M059J (cell line): ENCODE results near the gene GDE1. TPM values are rescaled to one million over a fixed set of nuclear protein-coding genes. Genes with fewer than 3 reads are reported as not detected.

ENCODE experiments used
- DNase-seq: peaks from one replicate; pipeline ENCODE4 v3.0.0-alpha.2; 2012; ENCODE audit warnings: low read depth
- total RNA-seq: library from RNA; depleted of rRNA; stranded (reverse); fragments of >200 nt; shearing (Covaris generic); gene quantifications from 2 replicates; pipeline ENCODE4 v1.2.3, GENCODE V29; 2014; rRNA removed

GDE1 gene
- total RNA-seq, 1 experiment from 2014 or later, result 65.7 TPM

DNA sequence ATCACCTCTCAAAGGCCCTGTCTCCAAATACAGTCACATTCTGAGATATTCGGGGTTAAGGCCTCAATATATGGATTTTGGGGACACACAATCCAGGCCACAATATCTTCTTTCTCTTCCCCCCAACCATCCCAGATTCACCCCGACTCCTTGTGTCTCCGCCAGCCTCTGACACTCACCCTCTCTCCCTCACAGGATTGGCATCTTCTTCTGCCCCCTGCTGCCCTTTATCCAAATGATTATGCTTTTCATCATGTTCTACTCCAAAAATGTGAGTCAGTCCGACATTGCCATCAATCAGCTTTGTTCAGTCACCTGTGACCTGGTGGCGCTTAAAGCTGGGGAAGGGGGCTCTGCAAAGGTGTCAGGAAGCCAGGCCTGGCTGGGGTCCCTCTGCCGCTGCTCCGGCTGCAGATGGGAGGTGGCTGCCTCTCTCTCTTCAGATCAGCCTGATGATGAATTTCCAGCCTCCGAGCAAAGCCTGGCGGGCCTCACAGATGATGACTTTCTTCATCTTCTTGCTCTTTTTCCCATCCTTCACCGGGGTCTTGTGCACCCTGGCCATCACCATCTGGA is 35.1 kb downstream of the GDE1 start:
- peak; percentile 26 for DNase-seq

DNA sequence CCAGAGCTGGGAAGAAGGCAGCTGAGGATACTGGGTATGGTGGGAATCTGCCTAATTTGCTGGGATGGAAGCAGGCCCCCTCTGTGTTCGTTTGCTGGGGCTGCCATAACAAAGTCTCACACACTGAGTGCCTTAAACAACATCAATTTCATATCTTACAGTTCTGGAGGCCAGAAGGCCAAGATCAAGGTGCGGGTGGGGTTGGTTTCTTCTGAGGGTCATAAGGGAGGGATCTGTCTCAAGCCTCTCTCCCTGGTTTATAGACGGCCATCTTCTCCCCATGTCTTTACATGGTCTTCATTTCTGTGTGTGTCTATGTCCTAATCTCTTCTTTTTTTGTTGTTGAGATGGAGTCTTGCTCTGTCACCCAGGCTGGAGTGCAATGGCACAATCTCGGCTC is 35.8 kb downstream of the GDE1 start:
- DNase-seq, result no peak

DNA sequence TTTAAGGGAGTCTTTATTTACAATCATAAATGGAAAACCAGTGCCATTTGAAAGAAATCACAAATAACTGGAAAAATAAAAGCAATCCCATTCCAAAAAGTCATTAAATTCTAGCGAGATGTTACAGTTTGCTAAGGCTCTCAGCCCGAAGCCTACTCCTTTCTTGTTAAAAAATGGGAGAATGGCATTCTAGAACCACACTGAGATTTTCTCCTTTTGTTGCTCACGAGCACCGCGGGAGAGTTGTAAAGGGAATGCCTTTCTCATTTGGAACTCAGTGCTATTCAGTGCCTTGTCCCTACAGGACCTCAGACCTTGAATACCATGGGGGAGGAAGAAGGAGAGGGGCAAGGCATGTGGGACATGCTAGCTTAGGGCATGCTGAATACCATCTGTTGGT is 36.3 kb downstream of the GDE1 start:
- no peak for DNase-seq

DNA sequence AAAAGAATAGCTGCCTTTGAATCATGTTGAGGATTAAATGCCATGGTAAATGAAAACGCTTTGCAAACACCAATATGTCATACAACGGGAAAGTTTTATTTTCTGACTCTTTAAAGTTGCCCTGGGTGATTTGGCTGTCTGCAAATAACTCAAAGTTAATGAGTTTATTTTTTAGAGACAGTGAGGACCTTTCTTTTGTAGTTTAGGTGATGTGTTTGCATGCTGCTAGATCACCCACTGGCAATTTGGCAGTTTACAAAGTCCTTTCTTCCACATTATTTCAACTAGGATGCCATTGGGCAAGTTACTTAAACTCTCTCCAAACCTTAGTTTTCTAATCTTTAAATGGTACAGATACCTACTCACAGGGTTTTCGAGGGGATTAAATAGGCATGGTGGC is 37.8 kb downstream of the GDE1 start:
- no peak for DNase-seq

DNA sequence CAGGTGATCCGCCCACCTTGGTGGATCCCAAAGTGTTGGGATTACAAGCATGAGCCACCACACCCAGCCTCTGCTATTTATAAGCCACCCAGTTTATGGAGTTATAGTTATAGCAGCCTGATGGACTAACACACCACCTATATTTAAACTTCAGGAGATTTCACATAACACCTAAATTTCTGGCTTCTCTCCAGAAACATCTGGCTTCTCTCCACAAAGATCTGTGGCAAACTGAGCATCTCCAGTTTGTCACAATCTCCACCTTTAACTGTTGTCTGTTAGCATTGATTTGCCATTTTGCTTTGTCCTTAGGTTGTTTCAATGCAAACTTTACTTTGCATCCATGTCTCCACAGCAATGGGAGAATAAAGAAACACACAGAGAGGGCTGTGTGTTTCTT is 39.6 kb downstream of the GDE1 start:
- no peak for DNase-seq

DNA sequence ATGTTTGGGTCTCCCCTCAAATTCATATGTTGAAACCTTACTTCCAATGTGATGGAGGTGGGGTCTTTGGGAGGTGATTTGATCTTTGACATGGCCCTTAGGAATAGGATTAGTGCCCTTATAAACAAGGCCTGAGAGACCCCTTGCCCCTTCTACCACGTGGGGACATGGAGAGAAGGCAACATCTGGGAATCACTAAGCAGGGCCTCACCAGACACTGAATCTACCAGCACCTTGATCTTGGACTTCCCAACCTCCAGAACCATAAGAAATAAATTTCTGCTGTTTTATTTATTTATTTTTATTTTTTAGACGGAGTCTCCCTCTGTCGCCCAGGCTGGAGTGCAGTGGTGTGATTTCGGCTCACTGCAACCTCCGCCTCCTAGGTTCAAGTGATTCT is 40.1 kb downstream of the GDE1 start:
- no peak for DNase-seq

DNA sequence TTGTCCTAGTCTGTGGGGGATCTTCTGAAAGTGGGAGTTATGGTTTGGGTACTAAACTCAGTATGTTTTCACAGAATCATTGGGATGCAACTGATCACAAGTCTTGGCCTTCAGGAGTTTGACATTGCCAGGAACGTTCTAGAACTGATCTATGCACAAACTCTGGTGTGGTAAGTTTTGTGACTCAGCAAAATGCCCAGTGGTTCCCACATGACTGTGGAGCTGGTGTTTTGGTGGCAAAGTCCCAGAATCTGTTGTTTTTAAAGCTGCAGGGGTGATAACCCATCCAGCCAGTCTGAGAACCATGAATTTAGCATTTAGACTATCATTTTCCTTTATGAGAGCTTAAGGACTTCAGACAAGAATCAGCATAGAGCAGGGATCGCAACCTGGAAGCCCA is 40.6 kb downstream of the GDE1 start:
- peak; percentile 71 for DNase-seq

DNA sequence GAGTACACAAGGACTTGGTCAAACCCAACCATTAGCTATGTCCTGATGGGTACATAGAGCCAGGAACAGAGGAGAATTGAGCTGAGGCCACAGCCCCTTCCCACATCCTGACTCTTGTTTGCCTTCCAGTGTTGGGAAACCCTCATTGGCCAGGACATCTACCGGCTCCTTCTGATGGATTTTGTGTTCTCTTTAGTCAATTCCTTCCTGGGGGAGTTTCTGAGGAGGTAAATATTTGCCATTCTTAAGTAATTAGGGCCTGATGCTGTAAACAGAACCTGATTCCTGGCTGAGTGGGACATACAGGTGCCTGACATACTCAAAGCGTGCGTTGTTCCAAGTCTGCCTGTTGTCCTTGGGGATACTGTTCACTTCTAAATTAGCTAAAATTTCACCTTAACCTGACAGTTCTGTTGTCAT is 42.6 kb downstream of the GDE1 start:
- DNase-seq, result no peak

DNA sequence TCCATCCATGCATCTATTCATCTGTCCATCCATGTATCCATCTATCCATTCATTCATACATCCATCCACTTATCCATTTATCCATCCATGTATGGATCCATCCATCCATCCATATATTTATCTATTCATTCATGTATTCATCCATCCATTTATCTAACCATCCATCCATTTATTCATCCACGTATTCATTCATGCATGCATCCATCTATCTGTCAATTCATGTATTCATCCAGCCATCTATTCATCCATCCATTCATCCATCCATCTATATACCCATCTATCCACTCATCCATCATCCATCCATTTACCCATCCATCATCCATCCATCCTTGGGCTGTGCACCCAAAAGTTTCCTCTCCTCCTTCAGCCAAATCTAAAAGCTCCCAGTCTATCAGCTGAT is 43.4 kb downstream of the GDE1 start:
- DNase-seq, result no peak

DNA sequence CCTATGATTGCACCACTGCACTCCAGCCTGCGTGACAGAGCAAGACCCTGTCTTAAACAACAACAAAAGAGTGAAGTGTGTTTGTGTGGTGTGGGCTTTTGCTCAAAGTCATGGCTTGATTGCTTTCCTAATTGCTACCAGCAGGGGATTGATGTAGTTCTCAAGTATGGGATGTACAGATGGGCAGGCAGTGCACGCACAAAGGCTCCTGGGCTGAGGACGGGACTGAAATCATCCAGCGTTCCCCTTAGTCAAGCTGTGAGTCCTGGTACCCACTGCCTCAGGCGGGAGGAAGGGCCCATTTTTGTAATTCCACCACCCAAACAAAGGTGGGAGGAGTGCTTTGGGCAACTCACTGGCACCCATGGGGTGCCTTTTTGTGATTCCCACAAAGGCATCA is 47.3 kb downstream of the GDE1 start:
- DNase-seq, result no peak

DNA sequence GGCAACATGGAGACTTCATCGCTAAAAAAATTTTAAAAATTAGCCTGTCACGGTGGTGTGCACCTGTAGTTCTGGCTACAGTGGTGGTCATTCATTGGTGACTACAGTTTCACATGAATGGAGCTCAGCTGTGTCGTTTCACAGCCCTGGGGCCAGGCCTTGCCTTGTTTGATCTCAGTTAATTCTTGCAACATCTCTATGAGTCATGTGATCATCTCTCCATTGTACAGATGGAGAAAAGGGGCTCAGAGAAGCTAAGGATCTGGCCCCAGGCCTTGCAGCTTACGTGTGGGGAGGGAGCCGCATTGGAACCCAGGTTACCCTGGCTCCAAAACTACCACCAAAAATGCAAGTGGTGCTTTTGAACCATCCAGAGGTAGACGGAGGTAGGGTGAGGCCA is 49.4 kb downstream of the GDE1 start:
- DNase-seq, result no peak

DNA sequence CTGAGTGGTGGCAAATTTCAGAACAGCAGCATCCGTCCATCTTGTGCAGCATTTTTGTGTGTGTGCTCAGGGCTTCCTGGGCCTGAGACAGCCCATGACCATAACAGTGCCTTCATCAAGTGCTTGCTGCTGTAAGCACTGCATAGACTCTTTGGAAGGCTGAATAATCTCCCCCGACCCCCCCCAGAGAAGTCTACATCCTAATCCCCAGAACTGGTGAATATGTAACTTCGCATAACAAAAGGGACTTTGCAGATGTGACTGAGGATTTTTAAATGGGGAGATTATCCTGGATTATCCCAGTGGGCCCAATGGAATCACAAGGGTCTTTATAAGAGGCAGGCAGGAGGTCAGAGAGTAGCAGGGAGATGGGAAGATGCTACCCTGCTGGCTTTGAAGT is 53.6 kb downstream of the GDE1 start:
- DNase-seq, result no peak

DNA sequence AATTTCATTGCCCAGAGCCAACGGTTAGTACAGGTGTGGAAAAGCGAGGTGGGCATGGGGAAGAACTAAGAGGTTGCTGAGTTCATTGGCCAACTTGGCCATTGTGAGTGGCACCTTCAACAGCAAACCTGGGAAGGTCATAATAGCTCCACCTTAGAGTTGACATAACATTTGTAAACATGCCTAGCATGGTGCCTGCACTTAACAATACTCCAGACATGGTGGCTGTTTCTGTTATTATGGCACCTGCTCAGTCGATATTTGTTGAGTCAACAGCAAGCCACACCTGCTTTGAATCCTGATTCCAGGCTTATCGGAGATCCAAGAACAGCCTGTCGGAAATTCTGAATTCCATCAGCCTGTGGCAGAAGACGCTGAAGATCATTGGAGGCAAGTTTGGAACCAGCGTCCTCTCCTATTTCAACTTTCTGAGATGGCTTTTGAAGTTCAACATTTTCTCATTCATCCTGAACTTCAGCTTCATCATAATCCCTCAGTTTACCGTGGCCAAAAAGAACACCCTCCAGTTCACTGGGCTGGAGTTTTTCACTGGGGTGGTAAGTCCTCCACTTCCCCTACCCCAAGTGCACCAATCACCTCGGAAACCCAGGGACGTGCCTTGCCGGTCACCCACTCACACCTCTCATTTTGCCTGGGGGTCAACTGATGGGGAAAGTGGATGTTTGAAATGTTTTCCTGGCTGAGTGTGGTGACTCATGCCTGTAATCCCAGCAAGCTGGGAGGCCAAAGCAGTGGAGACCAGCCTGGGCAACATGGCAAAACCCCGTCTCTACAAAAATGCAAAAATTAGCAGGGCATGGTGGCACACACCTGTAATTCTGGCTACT is 58.2 kb downstream of the GDE1 start:
- peak; percentile 88 for DNase-seq

DNA sequence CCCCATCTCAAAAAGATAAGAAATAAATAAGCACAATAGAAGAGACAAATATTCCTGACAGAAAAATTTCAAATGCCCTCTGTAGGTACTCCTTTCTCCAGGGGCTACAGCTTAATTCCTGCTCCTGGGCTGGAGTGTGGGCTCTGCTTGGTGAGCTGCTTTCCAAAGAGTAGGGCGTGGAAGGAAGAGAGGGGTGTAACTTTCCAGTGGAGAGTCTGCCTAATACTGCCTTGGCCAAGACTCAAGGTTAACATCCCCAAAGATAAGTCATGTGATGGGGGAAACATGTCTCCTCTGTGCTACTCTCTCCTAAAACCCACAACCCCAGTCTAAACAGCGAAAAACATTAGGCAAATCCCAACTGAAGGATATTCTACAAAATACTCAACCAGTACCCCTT is 61.5 kb downstream of the GDE1 start:
- DNase-seq, result no peak

DNA sequence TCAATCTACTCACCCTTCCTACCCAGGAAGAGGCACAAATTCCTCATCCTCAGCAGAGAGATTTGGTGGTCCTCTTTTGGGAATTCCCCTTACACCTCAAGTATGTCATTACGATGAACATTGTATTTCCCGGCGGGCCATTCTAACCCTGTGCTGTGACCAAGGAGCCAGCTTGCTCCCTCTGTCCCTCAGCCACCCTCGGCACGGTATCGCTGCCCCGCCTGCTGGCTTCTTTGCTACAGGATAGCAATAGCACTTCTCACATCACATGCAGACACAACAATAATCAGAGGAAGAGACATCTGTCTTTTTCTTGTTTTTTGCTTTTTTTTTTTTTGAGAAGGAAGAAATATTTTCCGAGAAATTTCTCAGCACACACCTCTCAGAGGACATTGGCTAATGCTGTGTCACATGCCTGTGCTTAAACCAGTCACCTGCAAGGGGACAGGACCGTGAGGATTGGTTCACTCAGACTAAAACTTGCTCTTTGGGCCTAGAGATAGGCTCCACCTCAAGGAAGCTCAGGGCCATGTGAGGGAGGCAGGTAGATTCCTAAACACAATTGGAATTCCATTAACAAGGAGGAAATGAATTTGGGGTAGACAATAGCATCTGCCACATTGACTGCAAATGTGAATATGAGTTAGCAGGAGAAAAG is 63.0 kb downstream of the GDE1 start:
- no peak for DNase-seq

Other genes starting within 250 kb of the GDE1 start
- gene CLEC19A, start 236.4 kb downstream of the GDE1 start, total RNA-seq, result not detected in 2 replicates
- gene TMC5, start 104.2 kb downstream of the GDE1 start, total RNA-seq, result 0.15 TPM in 1 of 2 replicates, not detected in the other
- gene CCP110, start 1.8 kb upstream of the GDE1 start, total RNA-seq, result 7.9 and 11.4 TPM in 2 replicates
- 21.0 and 26.3 TPM in 2 replicates for gene VPS35L, start 33.6 kb upstream of the GDE1 start, total RNA-seq
- 10.3 and 13.6 TPM in 2 replicates for gene KNOP1, start 196.1 kb upstream of the GDE1 start, total RNA-seq
- gene IQCK, start 196.2 kb upstream of the GDE1 start, total RNA-seq, result 6.9 and 9.7 TPM in 2 replicates